Lower leg skin (tissue), 3 donors: Measurements from ENCODE around the gene TOR2A.

Experiments
- CTCF ChIP-seq, 3 donors: fragments of 450-650 bp; IDR thresholded peaks; one replicate each; pipeline ENCODE4 v1.5.1; 2016; ENCODE audit warnings: antibody characterized with exemption in 3 of 3, mild to moderate bottlenecking in 3 of 3, moderate library complexity in 2 of 3
- POLR2A ChIP-seq, 2 donors: fragments of 450-650 bp; IDR thresholded peaks; one replicate each; pipeline ENCODE4 v1.6.1; 2016 to 2017; ENCODE audit warnings: antibody characterized with exemption in 2 of 2, mild to moderate bottlenecking in 1 of 2, moderate library complexity in 1 of 2

- TF ChIP-seq CTCF (IDR thresholded peaks at IDR 0.05): no peak
- no peak for TF ChIP-seq POLR2A (IDR thresholded peaks at IDR 0.05)
These were observed 564 bp upstream of the TOR2A start for GRCh38 chr9:127735530-127736185.
